ENCODE results near the gene PTK6. TPM values are rescaled to one million over a fixed set of nuclear protein-coding genes. Genes with fewer than 3 reads are reported as not detected.
A peak's percentile ranks its signal among the peaks of the same experiment; 100 is the strongest.

PTK6 gene
- total RNA-seq, 3 donors from 2014 or later (not counting 1 experiment from before 2014, with no cell fraction given) = 0.16 to 0.48 TPM; not detected in 1

GRCh38 chr20:63522981-63523611 is 14.1 kb downstream of the PTK6 start:
- Mint-ChIP-seq H3K27ac (peak overlapping the region in 1 of 2 donors; percentile 53), H3K9me3 (peaks cover 0 to 2% of the 10 kb centered on the region in 2 donors), H3K4me1 (peaks cover 0 to 17% of the 10 kb centered on the region in 2 donors), H3K36me3 (no peaks in the 10 kb centered on the region), H3K4me3 (no peak overlapping the region), H3K27me3 (ENCODE audit: low read depth in 2 of 2) (peaks cover 0 to 4% of the 10 kb centered on the region in 2 donors)
- Histone ChIP-seq H3K4me3 (ENCODE audit: low read length) (no peak overlapping the region), H3K36me3 (ENCODE audit: control insufficient read depth, insufficient read depth, low read length) (peaks cover 6% of the 10 kb centered on the region), H3K9me3 (ENCODE audit: control insufficient read depth, insufficient read depth, low read length) (peaks cover 7% of the 10 kb centered on the region), H3K27ac (ENCODE audit: low read length) (no peak overlapping the region), H3K4me1 (ENCODE audit: control insufficient read depth, insufficient read depth, low read length) (peaks cover 23% of the 10 kb centered on the region), H3K27me3 (ENCODE audit: control insufficient read depth, insufficient read depth, low read length) (peaks cover 4% of the 10 kb centered on the region)
- DNase-seq = peak in 1 of 2 donors; percentile 7
- no peak for ATAC-seq
- WGBS (ENCODE audit: insufficient coverage) = 95% methylated on average over 11 of the region's 11 CpGs
- intact Hi-C loops (cut with micrococcal nuclease) = no loop called here
- no peak for TF ChIP-seq CTCF (IDR thresholded peaks at IDR 0.05)

- peak; percentile 5 to 17 for DNase-seq
- WGBS (ENCODE audit: insufficient coverage) = 89% methylated on average over 13 of the region's 13 CpGs
- intact Hi-C loops (cut with micrococcal nuclease) = no loop called here
- peak overlapping the region; percentile 53 for H3K4me3 Mint-ChIP-seq
- H3K27me3 ChIP-seq (ENCODE audit: control insufficient read depth, insufficient read depth, low read length) = peaks cover 4% of the 10 kb centered on the region
- no peak for ATAC-seq
- peaks cover 0 to 2% of the 10 kb centered on the region in 2 donors for H3K9me3 Mint-ChIP-seq
- peaks cover 7% of the 10 kb centered on the region for H3K9me3 ChIP-seq (ENCODE audit: control insufficient read depth, insufficient read depth, low read length)
- H3K36me3 Mint-ChIP-seq = no peaks in the 10 kb centered on the region
- H3K4me1 Mint-ChIP-seq = peaks cover 0 to 17% of the 10 kb centered on the region in 2 donors
- no peak for TF ChIP-seq CTCF (IDR thresholded peaks at IDR 0.05)
- H3K36me3 ChIP-seq (ENCODE audit: control insufficient read depth, insufficient read depth, low read length) = peaks cover 6% of the 10 kb centered on the region
- peak overlapping the region in 1 of 2 donors; percentile 53 for H3K27ac Mint-ChIP-seq
- no peak overlapping the region for H3K4me3 ChIP-seq (ENCODE audit: low read length)
- H3K27me3 Mint-ChIP-seq (ENCODE audit: low read depth in 2 of 2) = peaks cover 0 to 4% of the 10 kb centered on the region in 2 donors
- H3K4me1 ChIP-seq (ENCODE audit: control insufficient read depth, insufficient read depth, low read length) = peaks cover 23% of the 10 kb centered on the region
- no peak overlapping the region for H3K27ac ChIP-seq (ENCODE audit: low read length)
Measured at GRCh38 chr20:63522091-63522868, 14.9 kb downstream of the PTK6 start.

DNA sequence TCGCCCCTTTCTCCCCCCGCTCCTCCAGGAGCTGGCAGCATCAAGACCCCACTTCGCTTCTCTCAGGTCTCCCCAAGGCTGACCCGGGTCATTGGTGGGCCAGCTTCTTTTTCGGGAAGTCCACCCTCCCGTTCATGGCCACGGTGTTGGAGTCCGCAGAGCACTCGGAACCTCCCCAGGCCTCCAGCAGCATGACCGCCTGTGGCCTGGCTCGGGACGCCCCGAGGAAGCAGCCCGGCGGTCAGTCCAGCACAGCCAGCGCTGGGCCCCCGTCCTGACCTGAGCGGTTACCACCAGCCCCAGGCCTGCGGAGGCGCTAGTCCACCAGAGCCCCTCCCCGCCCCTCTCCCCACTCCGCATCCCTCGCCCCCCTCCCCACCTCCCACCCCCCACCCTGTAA is 15.6 kb downstream of the PTK6 start:
- H3K27me3 Mint-ChIP-seq (ENCODE audit: low read depth in 2 of 2) = peaks cover 0 to 4% of the 10 kb centered on the region in 2 donors
- peaks cover 0 to 2% of the 10 kb centered on the region in 2 donors for H3K9me3 Mint-ChIP-seq
- peaks cover 7% of the 10 kb centered on the region for H3K9me3 ChIP-seq (ENCODE audit: control insufficient read depth, insufficient read depth, low read length)
- H3K27ac ChIP-seq (ENCODE audit: low read length) = no peak overlapping the region
- no peak for TF ChIP-seq CTCF (IDR thresholded peaks at IDR 0.05)
- peaks cover 6% of the 10 kb centered on the region for H3K36me3 ChIP-seq (ENCODE audit: control insufficient read depth, insufficient read depth, low read length)
- peak overlapping the region; percentile 65 for H3K4me3 ChIP-seq (ENCODE audit: low read length)
- H3K4me1 Mint-ChIP-seq = peaks cover 0 to 17% of the 10 kb centered on the region in 2 donors
- H3K36me3 Mint-ChIP-seq = no peaks in the 10 kb centered on the region
- intact Hi-C loops (cut with micrococcal nuclease) = no loop called here
- 77% methylated on average over 18 of the region's 23 CpGs for WGBS (ENCODE audit: insufficient coverage)
- H3K27ac Mint-ChIP-seq = peak overlapping the region in 1 of 2 donors; percentile 81
- DNase-seq = no peak
- H3K27me3 ChIP-seq (ENCODE audit: control insufficient read depth, insufficient read depth, low read length) = peaks cover 4% of the 10 kb centered on the region
- H3K4me3 Mint-ChIP-seq = peak overlapping the region; percentile 83
- H3K4me1 ChIP-seq (ENCODE audit: control insufficient read depth, insufficient read depth, low read length) = peaks cover 23% of the 10 kb centered on the region
- ATAC-seq = no peak
